ENCODE results near the gene ASIC1.
A peak's percentile ranks its signal among the peaks of the same experiment; 100 is the strongest.

The ASIC1 gene

DNA sequence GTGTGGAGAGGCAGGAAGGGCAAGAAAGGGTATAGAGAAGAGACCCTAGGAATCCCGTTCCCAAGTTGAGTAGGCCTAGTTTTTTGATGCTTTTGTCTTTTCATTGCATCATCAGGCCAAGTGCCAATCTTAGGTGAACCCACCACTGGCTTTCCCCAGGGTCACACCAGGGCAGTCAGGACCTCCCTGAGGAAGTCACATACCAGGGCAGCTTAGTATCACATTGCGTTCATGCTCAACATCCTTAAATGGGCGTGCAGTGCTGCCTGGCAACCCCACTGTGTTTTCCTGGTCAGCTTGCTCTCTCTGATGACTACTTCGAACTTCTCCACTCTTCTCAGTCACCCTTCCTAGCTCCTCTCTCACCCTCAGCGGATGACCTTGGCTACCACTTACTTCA lies 9.0 kb downstream of the ASIC1 start:
- Mint-ChIP-seq H3K27me3 (no peaks in the 10 kb centered on the region), H3K27ac (no peak overlapping the region), H3K9me3 (no peaks in the 10 kb centered on the region), H3K4me3 (no peak overlapping the region), H3K4me1 (peaks cover 13% of the 10 kb centered on the region)
- peak; percentile 53 for ATAC-seq
- no peak for DNase-seq

DNA sequence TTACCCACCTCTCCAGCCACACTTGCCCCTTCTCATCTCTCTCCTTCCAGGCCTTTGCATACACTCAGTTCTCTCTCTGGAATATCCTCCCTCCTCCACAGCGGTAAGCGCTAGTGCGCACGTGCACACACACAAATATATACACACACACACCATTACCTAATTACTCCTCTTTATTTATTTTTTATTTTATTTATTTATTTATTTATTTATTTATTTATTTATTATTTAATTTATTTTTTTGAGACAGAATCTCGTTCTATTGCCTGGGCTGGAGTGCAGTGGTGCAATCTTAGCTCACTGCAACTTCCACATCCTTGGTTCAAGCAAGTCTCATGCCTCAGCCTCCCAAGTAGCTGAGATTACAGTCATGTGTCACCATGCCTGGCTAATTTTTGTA lies 11.7 kb downstream of the ASIC1 start:
- H3K4me3 Mint-ChIP-seq, result no peak overlapping the region
- DNase-seq (no peak), ATAC-seq (no peak)
- no peaks in the 10 kb centered on the region for H3K27me3 Mint-ChIP-seq
- no peak overlapping the region for H3K27ac Mint-ChIP-seq
- H3K9me3 Mint-ChIP-seq, result no peaks in the 10 kb centered on the region
- peaks cover 9% of the 10 kb centered on the region for H3K4me1 Mint-ChIP-seq

DNA sequence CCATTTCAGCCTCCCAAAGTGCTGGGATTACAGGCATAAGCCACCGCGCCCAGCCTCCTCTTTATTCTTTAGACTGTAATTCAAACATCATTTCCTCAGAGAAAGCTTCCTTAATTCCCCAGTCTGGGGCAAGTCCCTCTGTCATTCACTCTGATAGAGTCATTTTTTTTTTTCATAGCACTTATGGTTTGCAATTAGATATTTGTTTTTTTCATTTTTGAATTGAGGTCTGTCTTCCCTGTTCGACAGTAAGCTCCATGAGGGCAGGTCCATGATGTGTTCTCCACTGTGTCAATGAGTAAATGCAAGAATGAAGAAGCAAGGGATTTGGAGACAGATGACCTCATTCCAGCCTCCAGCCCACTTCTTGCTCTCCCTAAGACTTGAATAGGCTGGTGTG lies 12.1 kb downstream of the ASIC1 start:
- no peaks in the 10 kb centered on the region for H3K9me3 Mint-ChIP-seq
- DNase-seq, result no peak
- no peak for ATAC-seq

DNA sequence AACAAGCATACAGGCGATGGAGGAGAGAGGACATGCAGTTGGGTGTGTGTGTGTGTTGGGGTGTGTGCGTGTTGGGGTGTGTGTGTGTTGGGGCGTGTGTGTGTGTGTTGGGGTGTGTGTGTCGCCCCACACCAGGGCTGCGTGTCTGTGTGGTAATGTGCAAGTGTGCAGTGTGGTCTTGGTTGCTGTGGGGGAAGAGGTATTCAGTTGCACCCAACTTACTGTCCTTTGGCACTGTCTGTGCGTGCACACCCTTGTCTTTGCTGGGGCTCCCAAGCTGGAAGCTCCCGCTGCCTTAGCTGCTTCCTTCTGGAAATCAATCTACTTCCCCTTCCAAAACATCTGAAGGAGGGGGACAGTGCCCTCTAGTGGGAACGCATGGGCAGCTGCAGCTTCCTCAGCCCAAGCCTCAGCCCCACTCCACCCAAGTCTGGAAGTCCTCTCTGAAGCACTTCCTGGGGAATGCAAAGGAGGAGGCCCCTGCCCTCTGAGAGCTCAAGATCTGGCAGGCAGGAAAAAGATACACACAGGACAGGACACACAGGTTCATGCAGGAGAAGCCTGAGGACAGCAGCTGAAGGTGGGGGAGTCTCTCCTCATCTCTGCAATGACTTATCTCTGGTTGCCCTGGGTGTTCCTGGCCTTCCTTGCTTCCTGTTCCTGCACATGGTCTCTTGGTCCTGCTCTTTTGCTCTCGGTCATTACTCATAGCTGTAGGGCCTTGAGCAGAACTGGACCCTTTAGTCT lies 13.1 kb downstream of the ASIC1 start:
- Mint-ChIP-seq H3K4me1 (peaks cover 18% of the 10 kb centered on the region), H3K4me3 (no peak overlapping the region)
- DNase-seq, result peak; percentile 55

More for the DNA sequence above, 12.1 kb downstream of the ASIC1 start:
- no peak overlapping the region for H3K4me3 Mint-ChIP-seq
- no peaks in the 10 kb centered on the region for H3K27me3 Mint-ChIP-seq
- H3K27ac Mint-ChIP-seq, result no peak overlapping the region
- H3K4me1 Mint-ChIP-seq, result peaks cover 9% of the 10 kb centered on the region

DNA sequence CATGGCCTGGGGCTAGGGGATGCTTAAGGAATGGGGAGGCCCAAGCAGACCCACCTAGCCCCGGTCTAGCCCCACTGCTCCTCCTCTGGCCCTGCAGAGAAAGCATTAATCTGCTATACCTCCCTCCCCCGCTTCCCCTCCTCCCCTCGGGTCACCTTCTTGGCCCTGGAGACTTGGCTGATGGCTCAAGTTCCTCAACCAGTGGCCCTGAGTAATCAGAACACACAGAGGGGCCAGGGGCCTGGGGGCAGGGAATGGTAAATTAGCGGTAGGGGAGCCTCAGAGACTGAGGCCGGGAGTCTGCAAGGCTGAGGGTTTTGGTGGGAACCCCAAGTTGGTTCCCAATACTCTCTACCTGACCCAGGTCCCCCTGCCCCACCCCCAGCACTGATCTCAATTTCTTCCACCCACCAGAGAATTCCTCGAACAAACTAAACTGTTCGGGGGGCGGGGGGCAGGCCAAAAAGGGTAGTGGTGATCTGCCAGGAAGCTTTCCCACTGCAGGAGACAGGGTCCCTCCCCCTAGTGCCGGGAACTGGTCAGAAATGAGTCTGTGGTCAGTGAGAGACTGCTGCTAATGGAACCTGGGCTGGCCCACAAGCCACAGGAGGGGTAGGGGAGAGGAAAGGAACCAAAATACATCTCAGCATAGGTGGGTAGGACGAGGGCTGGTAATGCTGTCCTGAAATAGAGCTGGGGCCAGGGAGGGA lies 15.0 kb downstream of the ASIC1 start:
- Mint-ChIP-seq H3K9me3 (no peaks in the 10 kb centered on the region), H3K4me1 (peaks cover 21% of the 10 kb centered on the region), H3K4me3 (no peak overlapping the region), H3K27me3 (no peaks in the 10 kb centered on the region), H3K27ac (no peak overlapping the region)
- ATAC-seq (no peak), DNase-seq (no peak)

More for the DNA sequence above, 13.1 kb downstream of the ASIC1 start:
- Mint-ChIP-seq H3K9me3 (no peaks in the 10 kb centered on the region), H3K27ac (no peak overlapping the region), H3K27me3 (no peaks in the 10 kb centered on the region)
- peak; percentile 48 for ATAC-seq

DNA sequence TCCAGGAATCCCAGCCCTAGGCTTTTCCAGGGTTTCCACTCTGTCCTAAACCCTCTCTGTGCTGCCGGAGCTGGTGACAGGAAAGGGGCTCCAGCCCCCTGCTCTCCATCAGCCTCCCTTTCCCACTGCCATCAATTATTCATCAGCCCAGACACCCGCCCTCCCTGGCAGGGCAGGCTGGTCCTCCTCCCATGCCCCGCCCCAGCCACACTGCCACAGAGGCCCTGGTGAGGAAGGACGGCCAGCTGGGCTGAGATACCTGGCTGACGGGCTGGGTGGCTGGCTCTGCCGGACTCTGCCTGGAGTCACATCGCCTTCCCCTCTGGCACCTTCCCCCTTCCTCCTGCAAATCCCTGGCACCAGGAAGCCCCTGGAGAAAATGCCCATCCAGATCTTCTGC lies 15.8 kb downstream of the ASIC1 start:
- H3K4me3 Mint-ChIP-seq, result no peak overlapping the region
- no peaks in the 10 kb centered on the region for H3K27me3 Mint-ChIP-seq
- peaks cover 21% of the 10 kb centered on the region for H3K4me1 Mint-ChIP-seq
- no peaks in the 10 kb centered on the region for H3K9me3 Mint-ChIP-seq
- ATAC-seq (no peak), DNase-seq (no peak)
- H3K27ac Mint-ChIP-seq, result no peak overlapping the region

DNA sequence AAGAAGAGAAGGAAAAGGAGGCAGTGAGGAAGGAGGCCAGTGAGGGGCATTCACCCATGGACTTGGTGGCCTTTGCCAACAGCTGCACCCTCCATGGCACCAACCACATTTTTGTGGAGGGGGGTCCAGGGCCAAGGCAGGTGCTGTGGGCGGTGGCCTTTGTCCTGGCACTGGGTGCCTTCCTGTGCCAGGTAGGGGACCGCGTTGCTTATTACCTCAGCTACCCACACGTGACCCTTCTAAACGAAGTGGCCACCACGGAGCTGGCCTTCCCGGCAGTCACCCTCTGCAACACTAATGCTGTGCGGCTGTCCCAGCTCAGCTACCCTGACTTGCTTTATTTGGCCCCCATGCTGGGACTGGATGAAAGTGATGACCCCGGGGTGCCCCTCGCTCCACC lies 16.3 kb downstream of the ASIC1 start:
- no peaks in the 10 kb centered on the region for H3K9me3 Mint-ChIP-seq
- no peaks in the 10 kb centered on the region for H3K27me3 Mint-ChIP-seq
- no peak overlapping the region for H3K4me3 Mint-ChIP-seq
- peaks cover 21% of the 10 kb centered on the region for H3K4me1 Mint-ChIP-seq
- ATAC-seq (no peak), DNase-seq (no peak)
- no peak overlapping the region for H3K27ac Mint-ChIP-seq

DNA sequence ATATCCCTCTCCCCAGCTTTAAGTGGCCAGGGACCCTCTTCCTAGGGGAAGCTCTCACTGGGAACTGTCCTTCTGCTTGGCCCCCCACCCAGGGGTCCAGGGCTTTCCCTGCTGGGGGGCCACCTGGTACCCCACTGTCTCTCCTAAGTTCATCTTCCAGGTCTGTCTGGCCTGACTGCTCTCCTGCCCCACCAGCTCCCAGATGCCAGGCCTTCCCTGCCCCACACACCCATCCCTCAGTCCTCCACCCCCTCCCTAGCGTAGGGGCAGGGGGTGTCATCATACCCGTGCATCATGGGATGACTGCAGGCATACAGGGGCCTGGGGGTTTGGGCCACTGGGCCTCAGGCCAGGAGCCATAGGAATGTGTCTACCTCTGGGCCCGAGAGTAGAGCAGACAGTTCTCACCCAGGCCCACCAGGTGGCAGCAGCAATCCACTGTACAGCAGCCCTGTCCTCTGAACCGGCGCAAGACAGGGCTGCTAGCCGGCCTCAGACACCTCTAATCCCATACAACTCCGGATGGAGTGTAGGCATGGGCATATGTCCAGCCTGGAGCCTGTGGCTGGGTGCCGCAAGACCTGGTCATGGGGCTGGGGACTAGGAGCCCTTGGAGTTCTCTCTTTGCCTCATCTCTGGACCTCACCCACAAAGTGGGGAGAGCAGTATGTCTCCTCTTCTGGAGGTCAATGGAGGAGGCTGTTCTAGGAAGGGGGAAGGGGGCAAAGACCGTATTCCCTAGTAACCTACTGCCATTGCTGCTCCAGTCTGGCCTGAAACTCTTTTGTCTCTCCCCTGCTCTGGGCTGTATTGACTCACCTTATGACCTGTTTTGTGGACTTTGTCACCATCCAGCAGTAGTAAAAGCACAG lies 17.8 kb downstream of the ASIC1 start:
- H3K27me3 Mint-ChIP-seq, result no peaks in the 10 kb centered on the region
- no peak overlapping the region for H3K4me3 Mint-ChIP-seq
- DNase-seq, result peak; percentile 79 to 81
- H3K27ac Mint-ChIP-seq, result peak overlapping the region in 1 of 2 donors; percentile 77
- peak; percentile 92 for ATAC-seq
- H3K9me3 Mint-ChIP-seq, result no peaks in the 10 kb centered on the region
- H3K4me1 Mint-ChIP-seq, result peaks cover 17% of the 10 kb centered on the region

DNA sequence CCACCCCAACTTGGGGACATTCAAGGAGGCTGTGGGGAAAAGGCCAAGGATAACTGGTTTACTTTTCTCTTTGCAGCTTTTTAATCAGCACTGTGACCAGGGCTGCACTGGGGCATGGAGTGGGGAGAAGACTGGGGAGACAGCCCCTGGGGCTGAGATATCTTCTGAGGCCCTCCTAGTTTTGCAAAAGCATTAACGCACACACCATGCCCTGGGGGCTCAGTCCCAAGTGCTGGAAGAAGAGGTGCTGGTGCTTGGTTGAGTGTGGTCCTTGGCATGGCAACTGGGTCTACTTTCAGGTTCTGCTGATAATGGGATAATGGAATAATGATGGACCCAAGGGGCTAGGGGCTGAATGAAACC lies 18.4 kb downstream of the ASIC1 start:
- H3K27me3 Mint-ChIP-seq, result no peaks in the 10 kb centered on the region
- H3K4me3 Mint-ChIP-seq, result no peak overlapping the region
- peaks cover 12% of the 10 kb centered on the region for H3K4me1 Mint-ChIP-seq
- no peak for DNase-seq
- H3K27ac Mint-ChIP-seq, result no peak overlapping the region
- H3K9me3 Mint-ChIP-seq, result no peaks in the 10 kb centered on the region
- ATAC-seq, result no peak

DNA sequence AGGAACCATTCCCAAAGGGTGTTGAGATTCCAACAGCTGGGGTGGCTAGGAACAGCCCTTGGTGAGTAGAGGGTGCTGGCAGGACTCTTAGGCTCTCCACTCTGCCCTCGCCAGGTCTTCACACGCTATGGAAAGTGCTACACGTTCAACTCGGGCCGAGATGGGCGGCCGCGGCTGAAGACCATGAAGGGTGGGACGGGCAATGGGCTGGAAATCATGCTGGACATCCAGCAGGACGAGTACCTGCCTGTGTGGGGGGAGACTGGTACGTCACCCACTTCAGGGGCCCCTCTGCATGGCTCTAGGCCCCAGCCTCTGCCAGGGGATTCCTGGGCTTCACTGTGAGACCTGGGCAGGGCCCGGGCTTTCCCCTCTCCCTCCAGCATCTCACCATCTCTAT lies 19.7 kb downstream of the ASIC1 start:
- Mint-ChIP-seq H3K27ac (no peak overlapping the region), H3K9me3 (no peaks in the 10 kb centered on the region), H3K4me1 (peaks cover 17% of the 10 kb centered on the region), H3K27me3 (no peaks in the 10 kb centered on the region), H3K4me3 (no peak overlapping the region)
- ATAC-seq (no peak), DNase-seq (no peak)

DNA sequence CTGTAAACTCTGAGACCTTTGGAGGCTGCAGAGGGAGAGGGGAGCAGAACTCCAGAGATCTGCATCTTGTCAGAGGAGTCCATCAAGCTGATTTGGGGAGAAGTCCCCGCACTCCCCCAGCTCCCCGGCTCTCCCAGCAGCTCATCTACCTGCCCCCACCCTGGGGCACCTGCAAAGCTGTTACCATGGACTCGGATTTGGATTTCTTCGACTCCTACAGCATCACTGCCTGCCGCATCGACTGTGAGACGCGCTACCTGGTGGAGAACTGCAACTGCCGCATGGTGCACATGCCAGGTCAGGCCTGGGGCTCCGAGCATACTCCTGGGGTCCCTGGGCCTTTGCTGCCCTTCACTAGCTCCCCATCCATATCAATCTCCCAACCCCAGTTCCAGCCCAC lies 20.9 kb downstream of the ASIC1 start:
- Mint-ChIP-seq H3K27ac (no peak overlapping the region), H3K4me3 (no peak overlapping the region), H3K4me1 (peaks cover 18% of the 10 kb centered on the region), H3K27me3 (no peaks in the 10 kb centered on the region), H3K9me3 (no peaks in the 10 kb centered on the region)
- no peak for ATAC-seq
- DNase-seq, result no peak

DNA sequence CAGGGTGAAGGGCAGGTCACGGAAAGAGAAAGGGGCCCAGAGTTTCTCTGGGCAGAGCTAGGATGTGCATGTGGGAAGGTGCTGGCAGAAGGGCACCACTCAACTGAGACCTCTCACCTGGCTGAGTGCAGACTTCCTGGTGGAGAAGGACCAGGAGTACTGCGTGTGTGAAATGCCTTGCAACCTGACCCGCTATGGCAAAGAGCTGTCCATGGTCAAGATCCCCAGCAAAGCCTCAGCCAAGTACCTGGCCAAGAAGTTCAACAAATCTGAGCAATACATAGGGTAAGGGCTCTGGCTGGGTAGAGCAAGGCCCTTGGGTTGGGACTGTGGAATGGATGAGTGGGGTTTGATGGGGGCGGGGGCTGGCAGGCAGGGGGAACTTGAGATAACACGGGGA lies 22.4 kb downstream of the ASIC1 start:
- no peak overlapping the region for H3K27ac Mint-ChIP-seq
- no peak for DNase-seq
- ATAC-seq, result no peak
- H3K4me1 Mint-ChIP-seq, result peaks cover 22% of the 10 kb centered on the region
- H3K27me3 Mint-ChIP-seq, result no peaks in the 10 kb centered on the region
- no peak overlapping the region for H3K4me3 Mint-ChIP-seq
- H3K9me3 Mint-ChIP-seq, result no peaks in the 10 kb centered on the region

DNA sequence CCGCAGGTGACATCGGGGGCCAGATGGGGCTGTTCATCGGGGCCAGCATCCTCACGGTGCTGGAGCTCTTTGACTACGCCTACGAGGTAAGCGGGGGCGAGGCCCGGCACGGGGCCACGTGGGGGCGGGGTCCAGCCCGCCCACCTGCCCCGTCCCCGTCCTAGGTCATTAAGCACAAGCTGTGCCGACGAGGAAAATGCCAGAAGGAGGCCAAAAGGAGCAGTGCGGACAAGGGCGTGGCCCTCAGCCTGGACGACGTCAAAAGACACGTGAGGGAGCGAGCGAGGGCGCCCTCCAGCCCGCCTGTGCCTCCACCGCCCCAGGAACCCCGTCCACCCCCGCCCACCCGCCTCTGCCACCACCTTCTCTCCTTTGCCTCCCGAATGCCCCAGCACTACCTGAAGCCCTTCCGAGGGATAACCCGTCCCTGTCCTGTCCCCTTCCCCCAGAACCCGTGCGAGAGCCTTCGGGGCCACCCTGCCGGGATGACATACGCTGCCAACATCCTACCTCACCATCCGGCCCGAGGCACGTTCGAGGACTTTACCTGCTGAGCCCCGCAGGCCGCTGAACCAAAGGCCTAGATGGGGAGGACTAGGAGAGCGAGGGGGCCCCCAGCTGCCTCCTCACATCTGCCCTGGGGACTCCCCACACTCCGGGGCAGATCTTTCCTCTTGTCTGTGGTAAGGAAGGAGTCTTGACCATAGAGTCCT lies 23.9 kb downstream of the ASIC1 start:
- H3K4me1 Mint-ChIP-seq, result peaks cover 21% of the 10 kb centered on the region
- no peak overlapping the region for H3K27ac Mint-ChIP-seq
- ATAC-seq (no peak), DNase-seq (no peak)
- H3K4me3 Mint-ChIP-seq, result no peak overlapping the region
- no peaks in the 10 kb centered on the region for H3K9me3 Mint-ChIP-seq
- no peaks in the 10 kb centered on the region for H3K27me3 Mint-ChIP-seq

DNA sequence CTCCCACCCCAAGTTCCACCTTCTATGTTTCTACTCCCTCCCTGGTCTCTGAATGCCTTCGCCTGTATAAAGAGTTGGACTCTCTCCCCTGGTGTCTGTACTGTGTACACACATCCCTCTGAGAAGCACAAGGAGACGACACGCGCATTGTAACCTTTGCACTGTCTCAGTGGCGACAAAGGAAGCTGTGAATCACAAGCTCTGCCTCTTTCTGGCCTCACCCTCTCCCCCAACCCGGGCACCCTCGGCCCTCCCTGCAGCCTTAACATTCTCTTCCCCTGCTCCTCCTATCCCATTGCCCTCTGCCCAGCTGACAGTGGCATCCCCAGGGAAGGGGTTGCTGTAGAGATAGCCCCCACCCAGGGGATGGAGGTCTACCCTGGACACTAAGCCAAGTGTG lies 25.2 kb downstream of the ASIC1 start:
- no peak overlapping the region for H3K27ac Mint-ChIP-seq

DNA sequence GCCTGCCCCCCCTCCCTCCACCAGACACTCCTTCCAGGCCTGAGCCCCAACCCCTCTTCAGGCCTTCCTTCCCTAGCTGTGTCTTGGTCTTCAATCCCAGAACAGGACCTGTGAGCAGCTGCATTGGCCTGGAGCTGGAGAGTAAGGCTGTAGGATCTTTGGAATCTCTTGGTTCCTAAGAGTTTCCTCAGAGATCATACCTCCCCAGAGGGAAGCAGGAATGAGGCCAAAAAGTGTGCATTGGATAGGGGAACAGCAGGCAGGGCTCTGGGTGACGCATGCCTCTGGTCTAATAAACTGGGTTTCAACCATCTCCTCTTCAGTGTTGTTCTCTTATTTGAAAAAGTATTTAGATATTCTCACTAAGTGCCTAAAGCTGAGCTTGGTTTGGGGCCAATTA lies 25.9 kb downstream of the ASIC1 start:
- DNase-seq (no peak), ATAC-seq (no peak)
- Mint-ChIP-seq H3K4me1 (peaks cover 42% of the 10 kb centered on the region), H3K4me3 (peak overlapping the region; percentile 70), H3K27ac (peak overlapping the region; percentile 29 to 42), H3K27me3 (no peaks in the 10 kb centered on the region), H3K9me3 (no peaks in the 10 kb centered on the region)

More for the DNA sequence above, 25.2 kb downstream of the ASIC1 start:
- ATAC-seq (no peak), DNase-seq (no peak)
- Mint-ChIP-seq H3K4me3 (no peak overlapping the region), H3K4me1 (peaks cover 35% of the 10 kb centered on the region), H3K27me3 (no peaks in the 10 kb centered on the region), H3K9me3 (no peaks in the 10 kb centered on the region)

Data from stimulated activated naive CD8-positive, alpha-beta T cell treated with anti-CD3 and anti-CD28 coated beads, Interleukin-15, amount 100 ng/mL, for 72 hours (primary cell).